ENCODE data around the gene TMEM209.

TMEM209 gene

GRCh38 chr7:130143986-130144311 is 61.3 kb downstream of the TMEM209 start:
- DNase-seq (ENCODE audit: low spot score): no peak

- no peak for DNase-seq (ENCODE audit: low spot score)
Observed at GRCh38 chr7:130143334-130143732, 61.9 kb downstream of the TMEM209 start.

- DNase-seq (ENCODE audit: low spot score): no peak
Observed at GRCh38 chr7:130142654-130143333, 62.4 kb downstream of the TMEM209 start.

GRCh38 chr7:130141884-130142653 is 63.1 kb downstream of the TMEM209 start:
- DNase-seq (ENCODE audit: low spot score): no peak

- peak; percentile 88 for DNase-seq (ENCODE audit: low spot score)
Observed at GRCh38 chr7:130141161-130141883, 63.9 kb downstream of the TMEM209 start.

- no peak for DNase-seq (ENCODE audit: low spot score)
Observed at GRCh38 chr7:130140551-130141160, 64.5 kb downstream of the TMEM209 start.

GRCh38 chr7:130139193-130139960 is 65.8 kb downstream of the TMEM209 start:
- DNase-seq (ENCODE audit: low spot score): no peak

GRCh38 chr7:130137207-130137606 is 68.0 kb downstream of the TMEM209 start:
- DNase-seq (ENCODE audit: low spot score): no peak

- no peak for DNase-seq (ENCODE audit: low spot score)
Observed at GRCh38 chr7:130136579-130137167, 68.5 kb downstream of the TMEM209 start.

- DNase-seq (ENCODE audit: low spot score): no peak
Observed at GRCh38 chr7:130135208-130136205, 69.7 kb downstream of the TMEM209 start.

- DNase-seq (ENCODE audit: low spot score): no peak
Observed at GRCh38 chr7:130134726-130135125, 70.5 kb downstream of the TMEM209 start.

GRCh38 chr7:130134106-130134636 is 71.0 kb downstream of the TMEM209 start:
- DNase-seq (ENCODE audit: low spot score): no peak

GRCh38 chr7:130133029-130133782 is 72.0 kb downstream of the TMEM209 start:
- DNase-seq (ENCODE audit: low spot score): no peak

GRCh38 chr7:130131964-130132875 is 73.0 kb downstream of the TMEM209 start:
- no peak for DNase-seq (ENCODE audit: low spot score)

- DNase-seq (ENCODE audit: low spot score): no peak
Observed at GRCh38 chr7:130131191-130131834, 73.9 kb downstream of the TMEM209 start.

GRCh38 chr7:130129011-130129411 is 76.2 kb downstream of the TMEM209 start:
- DNase-seq (ENCODE audit: low spot score): no peak

GRCh38 chr7:130127821-130128317 is 77.3 kb downstream of the TMEM209 start:
- DNase-seq (ENCODE audit: low spot score): no peak
